Measurements from ENCODE around the gene PARD3B. TPM values are rescaled to one million over a fixed set of nuclear protein-coding genes. Genes with fewer than 3 reads are reported as not detected.

PARD3B gene
- total RNA-seq, 1 experiment from 2014 or later: 6.4 TPM

- Mint-ChIP-seq H3K4me1 (0 out of 4 replicates have a peak, but pooled peaks cover 0 to 2% of the 10 kb centered on the region in 2 experiments), H3K9me3 (no peaks in the 10 kb centered on the region), H3K27ac (no peak overlapping the region), H3K4me3 (no peak overlapping the region), H3K36me3 (ENCODE audit: insufficient read depth in 1 of 3, low read depth in 3 of 3) (no peaks in the 10 kb centered on the region), H3K27me3 (ENCODE audit: low read depth) (no peaks in the 10 kb centered on the region; the same call in 1 of the 2 replicates)
- H3K79me1 ChIP-seq (ENCODE audit: insufficient read depth, low read depth, low read length, poor library complexity, severe bottlenecking): no peaks in the 10 kb centered on the region
- no peak for DNase-seq
- no peak overlapping the region for H2BK20ac ChIP-seq (ENCODE audit: low read depth, low read length, poor library complexity, severe bottlenecking)
- H3T11ph ChIP-seq (ENCODE audit: low read length): no peak overlapping the region
- no peak overlapping the region for H2BK5ac ChIP-seq (ENCODE audit: insufficient read length, low read length)
- H3K9ac ChIP-seq (ENCODE audit: extremely low read depth, insufficient read length, low read length): no peak overlapping the region
- no peak for TF ChIP-seq CTCF (conservative IDR thresholded peaks at IDR 0.05)
- H2BK15ac ChIP-seq (ENCODE audit: low read depth, low read length): no peak overlapping the region
- H3K4me1 ChIP-seq (ENCODE audit: insufficient read depth, low read length): no peaks in the 10 kb centered on the region; the same call in 1 of the 2 replicates
- H4K91ac ChIP-seq (ENCODE audit: insufficient read length, low read depth, low read length): no peak overlapping the region
- H2BK120ac ChIP-seq (ENCODE audit: low read depth, low read length, poor library complexity, severe bottlenecking): no peak overlapping the region
- H2AK5ac ChIP-seq (ENCODE audit: insufficient read length, low read length): no peak overlapping the region
- H3K23ac ChIP-seq (ENCODE audit: insufficient read length, low read depth, low read length): no peak overlapping the region
- H2BK12ac ChIP-seq (ENCODE audit: insufficient read length, low read depth, low read length): no peak overlapping the region
- H3K4me2 ChIP-seq (ENCODE audit: insufficient read depth, insufficient read length, low read length): no peak overlapping the region
- H4K8ac ChIP-seq (replicated peaks; ENCODE audit: insufficient read length, low read depth, low read length): no peak overlapping the region
- no peaks in the 10 kb centered on the region for H4K20me1 ChIP-seq (ENCODE audit: control insufficient read depth, insufficient read depth, insufficient read length)
- H3K27ac ChIP-seq (ENCODE audit: insufficient read length, low read depth, low read length): no peak overlapping the region
- H3K18ac ChIP-seq (ENCODE audit: insufficient read length, low read depth, low read length): no peak overlapping the region
- H2AFZ ChIP-seq (ENCODE audit: low read length): no peak overlapping the region
- no peaks in the 10 kb centered on the region for H3K79me2 ChIP-seq (ENCODE audit: insufficient read depth, low read length)
- H3K27me3 ChIP-seq (ENCODE audit: insufficient read depth, low read length): no peaks in the 10 kb centered on the region
- no peak overlapping the region for H3K56ac ChIP-seq (ENCODE audit: insufficient read length, low read depth, low read length)
- no peak overlapping the region for H3K4ac ChIP-seq (ENCODE audit: low read depth, low read length)
- no CpG with 5 or more reads among the region's 4 CpGs for WGBS (ENCODE audit: extremely low coverage, insufficient read length, low lambda C conversion rate)
- no peaks in the 10 kb centered on the region for H3K9me3 ChIP-seq (ENCODE audit: control insufficient read depth, low read depth, low read length)
- H4K5ac ChIP-seq (ENCODE audit: insufficient read length, low read depth, low read length): no peak overlapping the region
- no peaks in the 10 kb centered on the region for H3K23me2 ChIP-seq (ENCODE audit: insufficient read length, low read depth, low read length, poor library complexity, severe bottlenecking)
- no peak overlapping the region for H3K14ac ChIP-seq (ENCODE audit: insufficient read depth, low read length)
Measured at GRCh38 chr2:204846471-204846870, 301.2 kb downstream of the PARD3B start.

Measured in H9 (cell line).